HFFc6 (cell line): ENCODE measurements around the gene SPECC1L. TPM values are rescaled to one million over a fixed set of nuclear protein-coding genes. Genes with fewer than 3 reads are reported as not detected.
A peak's percentile ranks its signal among the peaks of the same experiment; 100 is the strongest.
"Not testable (repeated sequence)": the region's sequence is repeated elsewhere in the genome, so short reads cannot be mapped to it uniquely, and the experiment has no call there.

ENCODE experiments used
- DNase-seq: peaks from one replicate; pipeline ENCODE4 v3.0.0-alpha.2; 2018
- H3K27ac Mint-ChIP-seq: 2 replicates; pipeline ENCODE4 v1.8.0; 2020; ENCODE audit warnings: mild to moderate bottlenecking, mixed read lengths
- H3K27me3 Mint-ChIP-seq: 2 replicates; pipeline ENCODE4 v1.8.0; 2021; ENCODE audit warnings: mild to moderate bottlenecking, moderate library complexity, mixed read lengths; ENCODE audit not compliant: insufficient read depth
- H3K36me3 Mint-ChIP-seq: 2 replicates; pipeline ENCODE4 v1.8.0; 2021; ENCODE audit warnings: low read depth, mixed read lengths
- H3K4me1 Mint-ChIP-seq: 2 replicates; pipeline ENCODE4 v1.8.0; 2020; ENCODE audit warnings: low read depth, mixed read lengths
- H3K4me3 Mint-ChIP-seq: 2 replicates; pipeline ENCODE4 v1.8.0; 2020; ENCODE audit warnings: mild to moderate bottlenecking, moderate library complexity, mixed read lengths
- H3K9me3 Mint-ChIP-seq: 2 replicates; pipeline ENCODE4 v1.8.0; 2020; ENCODE audit warnings: mild to moderate bottlenecking, mixed read lengths
- CTCF ChIP-seq: fragments of 200-600 bp; sonication (generic); IDR thresholded peaks from 2 replicates; pipeline ENCODE4 v1.5.0; 2021; ENCODE audit warnings: antibody characterized with exemption, mild to moderate bottlenecking
- total RNA-seq, 6 experiments: library from RNA; stranded (reverse); fragmentation: NEBNext Ultra II Directional; extraction: Animal tissue kit (Norgen Biotek cat#: 25700); gene quantifications; 2 replicates in 1 of 6; 3 replicates in 5 of 6; pipeline ENCODE4 v1.2.3, GENCODE V29; 2021

The SPECC1L gene
- total RNA-seq, 6 experiments from 2014 or later: 47.3 to 61.5 (median 59.1) TPM

- Mint-ChIP-seq H3K4me1 (peaks cover 50% of the 10 kb centered on the region), H3K27ac (peak overlapping the region; percentile 59)
- not testable (repeated sequence) for DNase-seq, H3K36me3 Mint-ChIP-seq, H3K4me3 Mint-ChIP-seq, H3K9me3 Mint-ChIP-seq, H3K27me3 Mint-ChIP-seq
- peak; percentile 49; the same call in 1 of the 2 replicates for TF ChIP-seq CTCF
Measured at GRCh38 chr22:24274696-24275405, 4.2 kb downstream of the SPECC1L start.

GRCh38 chr22:24280363-24280762, 9.7 kb downstream of the SPECC1L start:
- peaks cover 13% of the 10 kb centered on the region for H3K36me3 Mint-ChIP-seq
- not testable (repeated sequence) for H3K4me3 Mint-ChIP-seq, DNase-seq, H3K27ac Mint-ChIP-seq, H3K9me3 Mint-ChIP-seq, H3K27me3 Mint-ChIP-seq
- H3K4me1 Mint-ChIP-seq: peaks cover 41% of the 10 kb centered on the region

- H3K4me1 Mint-ChIP-seq: peaks cover 54% of the 10 kb centered on the region
- DNase-seq: no peak
- no peak overlapping the region for H3K4me3 Mint-ChIP-seq
- H3K27ac Mint-ChIP-seq: no peak overlapping the region
- peaks cover 7% of the 10 kb centered on the region; the same call in 1 of the 2 replicates for H3K36me3 Mint-ChIP-seq
- no peaks in the 10 kb centered on the region; the same call in 1 of the 2 replicates for H3K27me3 Mint-ChIP-seq
- no peaks in the 10 kb centered on the region for H3K9me3 Mint-ChIP-seq
- TF ChIP-seq CTCF: no peak
Measured at GRCh38 chr22:24282401-24282800, 11.8 kb downstream of the SPECC1L start.

GRCh38 chr22:24284747-24285203, 14.1 kb downstream of the SPECC1L start:
- H3K4me1 Mint-ChIP-seq: peaks cover 75% of the 10 kb centered on the region
- H3K9me3 Mint-ChIP-seq: no peaks in the 10 kb centered on the region
- peak overlapping the region; percentile 86 for H3K27ac Mint-ChIP-seq
- DNase-seq: peak; percentile 45
- H3K27me3 Mint-ChIP-seq: no peaks in the 10 kb centered on the region; the same call in 1 of the 2 replicates
- peak overlapping the region; percentile 71 for H3K4me3 Mint-ChIP-seq
- no peak for TF ChIP-seq CTCF
- H3K36me3 Mint-ChIP-seq: peaks cover 7% of the 10 kb centered on the region; the same call in 1 of the 2 replicates

GRCh38 chr22:24285245-24285644, 14.6 kb downstream of the SPECC1L start:
- DNase-seq: peak; percentile 41
- TF ChIP-seq CTCF: no peak
- Mint-ChIP-seq H3K36me3 (peaks cover 7% of the 10 kb centered on the region; the same call in 1 of the 2 replicates), H3K27ac (peak overlapping the region; percentile 86), H3K27me3 (no peaks in the 10 kb centered on the region; the same call in 1 of the 2 replicates), H3K4me1 (peaks cover 78% of the 10 kb centered on the region), H3K4me3 (peak overlapping the region; percentile 71), H3K9me3 (no peaks in the 10 kb centered on the region)

GRCh38 chr22:24287212-24287611, 16.6 kb downstream of the SPECC1L start:
- H3K27me3 Mint-ChIP-seq, H3K9me3 Mint-ChIP-seq, DNase-seq, H3K4me3 Mint-ChIP-seq, H3K36me3 Mint-ChIP-seq: not testable (repeated sequence)
- Mint-ChIP-seq H3K4me1 (peaks cover 91% of the 10 kb centered on the region), H3K27ac (peak overlapping the region; percentile 78)

- H3K9me3 Mint-ChIP-seq, DNase-seq, H3K27me3 Mint-ChIP-seq, H3K36me3 Mint-ChIP-seq: not testable (repeated sequence)
- Mint-ChIP-seq H3K4me1 (peaks cover 93% of the 10 kb centered on the region), H3K27ac (peak overlapping the region; percentile 78), H3K4me3 (peak overlapping the region; percentile 44; the same call in 1 of the 2 replicates)
Measured at GRCh38 chr22:24287801-24288200, 17.2 kb downstream of the SPECC1L start.
